Renal cortex interstitium (tissue), 11 donors: ENCODE data around the gene ATP13A5. TPM values are rescaled to one million over a fixed set of nuclear protein-coding genes. Genes with fewer than 3 reads are reported as not detected.

Source experiments
- DNase-seq, 11 donors: peaks; one replicate each; pipeline ENCODE4 v3.0.0-alpha.2; 2013; ENCODE audit warnings: low read depth in 9 of 11, low spot score in 4 of 11; ENCODE audit errors: extremely low read depth in 1 of 11
- polyA plus RNA-seq, 3 donors: library from polyadenylated mRNA; unstranded; fragments of 120-200 nt; gene quantifications; one replicate each; pipeline ENCODE4 v1.2.1, GENCODE V29; 2013; ENCODE audit not compliant: insufficient read length in 3 of 3

ATP13A5 gene
- polyA plus RNA-seq, 3 donors: 0.06 to 0.09 (median 0.09) TPM

DNA sequence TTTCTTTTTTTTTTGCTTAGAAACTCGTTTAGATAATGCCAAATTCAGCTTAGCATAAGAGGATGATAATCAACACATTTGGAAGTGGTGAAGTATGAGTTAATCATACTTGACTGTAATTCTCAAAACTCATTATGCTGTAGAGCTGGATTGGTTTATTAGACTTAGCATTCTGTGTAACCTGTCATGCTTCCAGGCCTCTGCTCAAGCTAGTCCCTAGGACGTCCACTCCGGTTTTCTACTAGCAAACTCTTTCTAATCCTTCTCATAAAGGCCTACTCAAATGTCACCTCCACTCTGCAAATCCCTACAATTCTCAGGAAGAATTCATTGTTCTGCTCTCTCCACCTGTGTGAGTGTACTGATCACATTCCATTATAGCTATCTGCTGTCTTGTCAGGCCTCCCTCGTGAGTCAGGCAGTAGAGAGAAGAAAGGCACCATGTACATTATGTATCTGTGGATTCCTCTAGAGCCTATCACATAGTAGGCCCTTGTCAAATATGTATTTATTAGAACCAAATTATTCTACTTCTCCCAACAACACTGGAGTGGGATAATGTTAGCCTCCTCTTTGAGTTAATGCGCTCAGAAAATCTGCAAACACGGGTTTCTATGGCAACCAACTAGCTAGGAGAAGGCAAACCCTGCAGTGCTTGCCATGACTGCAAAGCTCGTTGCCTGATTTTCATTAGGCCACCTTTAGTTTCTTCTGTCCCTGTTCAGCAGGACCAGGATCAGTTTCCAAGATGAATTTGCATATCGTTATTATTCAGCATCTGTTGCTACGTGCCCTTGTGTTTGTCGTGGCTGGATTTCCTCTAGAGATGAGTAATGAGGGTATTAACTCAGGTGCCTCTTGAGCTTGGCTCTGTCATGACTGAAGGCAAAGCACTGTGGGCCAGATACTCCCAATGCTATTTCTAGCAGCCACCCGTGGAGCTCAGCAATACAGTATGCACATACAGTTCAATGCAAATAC is 30.7 kb downstream of the ATP13A5 start:
- peak in 2 of 11 donors; percentile 10 to 21 for DNase-seq

DNA sequence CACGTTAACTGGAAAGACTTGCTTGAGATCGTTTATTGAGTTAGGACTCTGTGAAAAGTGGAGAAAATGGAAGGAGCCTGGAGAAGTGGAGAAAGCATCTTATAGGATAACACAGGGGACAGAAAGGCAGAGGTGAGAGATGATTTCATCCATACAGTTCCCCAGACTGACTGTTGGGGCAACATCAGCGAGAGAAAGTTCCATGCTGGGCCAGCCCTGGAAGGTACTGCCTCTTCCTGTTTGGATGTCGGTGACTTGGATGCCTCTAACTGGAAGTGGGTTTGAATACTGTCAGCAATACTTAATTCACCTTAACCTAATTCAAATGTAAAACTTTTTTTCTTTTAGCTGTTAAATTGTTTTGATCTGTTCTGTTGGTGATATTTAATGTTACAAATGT is 32.3 kb downstream of the ATP13A5 start:
- no peak for DNase-seq

- no peak for DNase-seq
Measured at GRCh38 chr3:193345431-193345830, 33.1 kb downstream of the ATP13A5 start.

GRCh38 chr3:193344486-193344885 is 34.1 kb downstream of the ATP13A5 start:
- DNase-seq: no peak

DNA sequence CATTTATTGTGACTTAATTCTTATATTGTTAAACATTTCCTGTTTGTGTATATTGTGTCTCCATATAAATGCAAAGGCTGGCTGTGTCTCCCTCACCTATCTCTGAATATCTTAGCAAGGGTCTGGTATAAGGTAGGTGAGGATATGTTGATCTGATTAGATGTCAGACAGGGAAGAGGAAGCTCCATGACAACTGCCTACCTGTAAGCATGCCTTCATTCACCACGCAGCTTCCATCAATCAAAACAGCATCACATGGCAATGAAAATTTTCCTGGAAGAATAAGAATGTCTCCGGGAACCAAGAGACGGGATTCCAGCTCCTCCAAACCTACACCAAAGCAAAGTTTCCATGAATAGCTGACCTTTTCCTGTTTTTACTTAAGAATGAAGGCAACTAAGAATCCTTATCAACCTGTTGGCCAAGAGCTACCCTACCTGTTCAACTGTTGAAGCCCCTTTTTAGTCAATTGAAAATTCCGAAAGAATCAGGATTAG is 34.8 kb downstream of the ATP13A5 start:
- DNase-seq: no peak

DNA sequence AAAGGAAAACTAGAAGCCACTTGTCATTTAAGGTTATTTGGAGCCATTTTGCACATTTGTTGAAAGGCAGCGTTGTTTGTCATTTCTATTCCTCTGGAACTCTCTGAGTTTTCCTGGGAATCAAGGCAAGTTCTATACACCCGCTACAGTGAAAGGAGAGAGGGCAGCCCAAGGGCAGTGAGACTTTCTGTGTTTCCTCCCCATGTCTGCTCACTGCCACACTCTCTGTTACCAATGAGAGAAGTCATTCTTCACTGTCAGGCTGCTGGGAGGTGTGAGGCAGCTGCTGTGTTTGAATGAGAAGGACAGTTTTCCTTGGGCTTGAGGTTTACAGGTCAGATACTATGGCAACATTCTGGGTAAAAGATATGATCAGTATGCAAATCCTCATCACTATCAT is 36.0 kb downstream of the ATP13A5 start:
- DNase-seq: peak in 1 of 11 donors; percentile 6

- DNase-seq: no peak
Measured at GRCh38 chr3:193335031-193335430, 43.5 kb downstream of the ATP13A5 start.

DNA sequence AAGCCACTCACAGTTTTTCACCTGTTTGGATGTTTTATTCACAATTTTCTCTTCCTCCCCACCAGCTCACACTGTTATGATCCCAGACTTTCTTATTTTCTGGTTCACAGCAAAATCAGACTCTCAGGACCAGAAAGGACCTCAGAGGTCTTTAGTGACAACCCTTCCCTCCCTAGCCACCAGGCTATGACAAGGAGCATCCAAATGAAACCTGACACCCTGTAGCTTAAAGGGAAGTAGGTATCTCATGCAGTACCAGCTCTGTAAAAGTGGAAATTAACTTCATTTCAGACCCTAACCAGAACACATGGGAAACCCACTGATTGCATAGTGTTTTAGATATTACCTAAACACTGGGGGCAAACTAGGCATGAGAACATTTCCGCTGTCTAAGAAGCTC is 45.3 kb downstream of the ATP13A5 start:
- DNase-seq: no peak

DNA sequence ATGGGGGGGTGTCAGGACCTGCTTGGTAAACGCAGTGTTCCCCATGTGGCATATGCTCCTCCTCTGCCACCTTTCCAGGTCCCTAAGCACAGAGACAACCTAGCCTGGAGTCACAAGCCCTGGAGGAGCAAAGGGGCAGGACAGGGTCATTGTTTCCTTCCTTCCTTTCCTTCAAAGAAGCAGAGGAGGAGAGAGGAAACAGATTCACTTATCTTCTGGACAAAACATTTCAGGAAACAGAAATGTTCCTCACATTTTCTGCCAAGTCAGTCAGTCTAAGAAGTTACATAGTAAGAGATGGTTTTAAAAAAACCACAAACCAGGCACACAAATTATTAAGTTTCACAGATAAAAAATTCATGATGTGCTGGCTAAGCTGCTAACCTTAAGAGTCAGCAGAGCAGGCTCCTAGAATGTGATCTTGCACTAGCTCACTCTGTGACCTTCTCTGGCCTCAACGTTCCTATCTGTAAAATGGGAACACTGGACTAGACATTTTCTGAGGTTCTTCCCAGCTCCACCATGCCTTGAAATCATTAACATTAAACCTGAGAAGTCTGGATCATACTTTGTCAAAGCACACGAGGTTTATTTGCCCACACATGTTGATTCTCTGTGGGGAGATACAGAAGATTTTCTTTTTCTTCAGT is 47.9 kb downstream of the ATP13A5 start:
- DNase-seq: no peak

DNA sequence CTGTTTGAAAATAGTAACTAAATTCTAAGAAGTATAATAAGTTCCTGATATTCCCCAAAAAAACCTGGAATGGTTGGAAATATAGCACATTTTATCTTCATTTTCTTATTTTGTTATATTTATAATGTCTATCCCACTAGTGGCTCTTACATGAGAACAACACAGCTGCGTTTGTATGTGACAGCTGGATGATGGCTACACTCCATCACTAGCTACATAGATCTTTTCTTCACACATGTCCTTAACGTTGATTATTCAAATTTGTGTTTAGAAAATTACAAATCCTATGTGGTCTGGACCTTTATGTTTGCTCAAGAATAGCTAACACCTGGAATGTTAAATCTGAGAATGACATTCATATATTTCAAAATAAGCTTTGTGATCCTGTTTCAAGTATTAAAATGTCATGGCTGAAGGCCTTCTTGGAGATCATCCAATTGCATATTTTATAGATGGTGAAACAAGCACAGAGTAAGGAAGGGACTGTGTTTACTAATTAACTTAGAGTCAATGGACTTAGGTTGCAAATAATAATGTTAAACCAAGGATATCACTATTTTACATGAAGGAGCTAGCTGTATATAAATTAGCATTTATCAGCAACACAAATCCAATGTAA is 60.8 kb downstream of the ATP13A5 start:
- peak in 4 of 11 donors; percentile 7 to 28 (median 16) for DNase-seq

DNA sequence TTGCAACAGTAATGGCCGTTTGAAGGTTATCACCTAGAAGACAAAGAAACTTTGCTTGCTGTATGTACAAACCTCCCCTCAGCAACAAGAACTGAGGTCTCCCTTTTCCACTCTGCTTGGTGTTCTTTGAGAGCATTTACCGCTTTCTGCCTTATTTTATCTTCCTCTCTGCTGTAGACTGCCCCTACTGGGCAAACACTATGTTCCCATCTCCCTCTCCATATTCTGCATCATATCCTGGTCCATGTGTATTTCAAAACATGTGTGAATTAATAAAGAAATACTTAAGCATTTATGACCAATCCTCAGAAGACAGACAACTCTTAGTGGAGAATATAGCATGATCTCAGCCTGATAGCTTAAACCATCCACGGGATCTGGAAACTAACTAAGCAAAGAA is 64.4 kb downstream of the ATP13A5 start:
- no peak for DNase-seq

DNA sequence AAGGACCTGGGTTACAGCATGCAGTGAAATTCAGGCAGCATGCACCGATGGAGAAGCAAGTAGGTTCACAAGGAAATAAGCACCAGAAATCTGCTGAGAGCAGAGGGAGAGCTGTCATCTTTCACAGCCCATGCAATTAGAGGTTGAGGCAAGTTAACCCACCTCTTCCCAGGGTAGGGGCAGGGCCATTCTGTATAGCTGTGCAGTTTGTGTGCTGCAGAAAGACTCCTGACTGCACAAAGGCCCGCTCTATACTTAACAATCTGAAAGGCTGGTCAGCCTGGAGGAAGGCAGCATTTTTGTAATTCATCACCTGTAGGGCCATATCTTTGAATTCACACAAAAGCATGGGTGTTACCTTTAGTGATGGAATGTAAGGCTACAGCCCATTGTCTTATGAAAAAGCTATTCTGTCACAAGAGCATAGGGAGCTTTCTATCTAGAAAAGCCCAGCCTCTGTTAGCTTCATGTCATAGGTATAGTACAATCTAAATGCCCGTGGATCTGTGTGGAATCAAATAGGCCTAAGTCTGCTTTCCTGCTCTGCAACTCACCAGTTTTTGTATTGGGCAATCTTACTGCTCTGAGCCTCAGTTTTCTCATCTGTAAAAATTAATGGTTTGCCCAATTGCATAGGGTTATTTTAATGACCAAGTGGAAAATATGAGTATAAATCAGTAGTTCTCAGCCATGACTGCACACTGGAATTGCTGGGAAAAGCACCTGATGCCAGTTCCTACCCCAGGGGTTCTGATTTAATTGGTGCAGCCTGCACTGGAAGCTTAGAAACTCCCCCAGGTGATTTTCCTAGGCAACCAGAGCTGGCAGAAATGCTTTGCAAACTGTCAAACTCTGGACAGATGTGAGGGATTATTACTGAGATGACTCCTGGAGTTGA is 65.2 kb downstream of the ATP13A5 start:
- DNase-seq: no peak

- DNase-seq: peak in 8 of 11 donors; percentile 8 to 43 (median 30)
Measured at GRCh38 chr3:193310914-193311723, 67.4 kb downstream of the ATP13A5 start.

DNA sequence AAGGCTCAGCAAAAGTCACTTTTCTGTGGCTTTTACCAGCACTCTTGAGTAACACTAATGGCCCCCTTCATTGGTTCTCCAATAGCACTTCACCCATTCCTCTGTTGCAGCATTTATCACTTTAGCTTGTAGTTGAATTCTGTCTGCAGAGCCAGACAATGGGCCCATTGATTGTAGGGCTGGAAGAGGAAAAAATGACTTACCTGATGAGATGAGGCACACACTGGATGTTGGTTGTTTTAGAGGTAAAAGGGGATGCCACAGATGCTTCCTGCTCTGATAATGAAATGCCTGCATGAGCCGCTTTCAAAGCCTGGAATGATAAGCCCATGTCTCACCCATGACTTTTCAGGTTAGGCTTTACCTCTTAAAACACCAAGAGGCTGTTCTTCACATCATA is 73.2 kb downstream of the ATP13A5 start:
- no peak for DNase-seq

DNA sequence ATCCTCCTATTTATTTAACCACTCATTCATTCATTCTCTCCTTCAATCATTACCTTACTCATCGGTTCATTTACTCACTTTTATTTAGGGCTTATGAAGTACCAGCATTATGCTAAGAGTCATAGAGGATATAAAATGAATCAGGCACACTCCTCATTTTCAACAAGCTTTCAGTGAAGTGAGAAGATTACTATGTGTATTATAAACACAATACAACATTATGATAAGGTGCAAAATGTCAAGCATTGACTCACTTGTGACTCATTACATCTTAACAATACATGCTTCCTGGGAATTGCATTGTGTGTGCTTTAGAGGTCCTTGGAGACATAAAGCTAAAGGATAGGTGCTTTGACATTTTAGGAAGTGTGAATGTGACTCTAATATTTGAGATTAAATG is 77.1 kb downstream of the ATP13A5 start:
- no peak for DNase-seq

- no peak for DNase-seq
Measured at GRCh38 chr3:193297421-193297820, 81.1 kb downstream of the ATP13A5 start.

DNA sequence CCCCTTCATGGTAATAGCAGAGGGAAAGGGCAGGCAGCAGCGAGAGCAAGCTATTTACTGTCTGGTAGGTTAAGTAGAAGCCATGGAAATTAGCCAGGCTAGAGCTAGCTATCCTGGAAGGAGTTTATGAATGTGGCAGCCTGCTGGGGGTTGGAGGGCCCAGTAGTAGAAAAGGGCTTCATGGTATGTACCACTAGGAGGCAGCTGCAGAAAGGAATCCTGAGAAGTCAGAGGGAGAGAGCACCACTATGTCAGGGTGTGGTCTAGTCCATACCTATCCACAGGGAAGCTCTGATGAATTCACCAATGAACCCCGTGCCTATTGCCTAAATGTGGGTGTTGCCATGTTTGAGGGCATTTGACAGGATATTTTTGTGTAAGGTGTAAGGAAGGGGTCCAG is 82.6 kb downstream of the ATP13A5 start:
- DNase-seq: no peak

DNA sequence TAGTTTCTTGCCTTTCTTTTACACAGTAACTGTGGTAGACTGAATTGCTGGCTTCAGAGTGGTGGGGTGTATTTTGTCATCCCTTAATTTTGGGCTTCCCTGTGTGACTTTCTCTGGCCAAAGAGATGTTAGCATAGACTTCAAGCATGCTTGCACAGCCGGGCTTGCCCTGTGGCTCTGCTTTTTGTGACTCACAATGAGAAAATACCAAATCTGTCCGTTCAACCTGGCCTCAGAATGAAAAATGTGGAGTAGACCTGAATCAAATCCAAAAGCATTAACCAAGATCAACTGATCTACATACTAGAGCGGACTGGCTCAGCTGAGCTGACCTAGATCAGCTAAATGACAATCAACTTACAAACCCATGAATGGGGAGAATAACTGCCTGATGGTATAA is 86.2 kb downstream of the ATP13A5 start:
- DNase-seq: no peak
